Frontal cortex (tissue), 4 donors: ENCODE results near the gene MACROD1. TPM values are rescaled to one million over a fixed set of nuclear protein-coding genes. Genes with fewer than 3 reads are reported as not detected.

Experiments used
- DNase-seq, 2 donors: peaks; one replicate each; pipeline ENCODE4 v3.0.0; 2012; ENCODE audit warnings: low spot score in 2 of 2
- FAIRE-seq: peaks from 2 replicates; lab custom pipeline; 2012; peaks lifted over from hg19 to GRCh38; lab: Jason Lieb, UNC
- total RNA-seq: library from RNA; depleted of rRNA; stranded (reverse); fragments of >200 nt; gene quantifications from one replicate; pipeline ENCODE4 v1.2.3, GENCODE V29; 2014
- donor health status: control.
- donor health status: control.
- donor health status: control.

Gene MACROD1
- total RNA-seq, 1 donor from 2014 or later = 19.6 TPM

DNA sequence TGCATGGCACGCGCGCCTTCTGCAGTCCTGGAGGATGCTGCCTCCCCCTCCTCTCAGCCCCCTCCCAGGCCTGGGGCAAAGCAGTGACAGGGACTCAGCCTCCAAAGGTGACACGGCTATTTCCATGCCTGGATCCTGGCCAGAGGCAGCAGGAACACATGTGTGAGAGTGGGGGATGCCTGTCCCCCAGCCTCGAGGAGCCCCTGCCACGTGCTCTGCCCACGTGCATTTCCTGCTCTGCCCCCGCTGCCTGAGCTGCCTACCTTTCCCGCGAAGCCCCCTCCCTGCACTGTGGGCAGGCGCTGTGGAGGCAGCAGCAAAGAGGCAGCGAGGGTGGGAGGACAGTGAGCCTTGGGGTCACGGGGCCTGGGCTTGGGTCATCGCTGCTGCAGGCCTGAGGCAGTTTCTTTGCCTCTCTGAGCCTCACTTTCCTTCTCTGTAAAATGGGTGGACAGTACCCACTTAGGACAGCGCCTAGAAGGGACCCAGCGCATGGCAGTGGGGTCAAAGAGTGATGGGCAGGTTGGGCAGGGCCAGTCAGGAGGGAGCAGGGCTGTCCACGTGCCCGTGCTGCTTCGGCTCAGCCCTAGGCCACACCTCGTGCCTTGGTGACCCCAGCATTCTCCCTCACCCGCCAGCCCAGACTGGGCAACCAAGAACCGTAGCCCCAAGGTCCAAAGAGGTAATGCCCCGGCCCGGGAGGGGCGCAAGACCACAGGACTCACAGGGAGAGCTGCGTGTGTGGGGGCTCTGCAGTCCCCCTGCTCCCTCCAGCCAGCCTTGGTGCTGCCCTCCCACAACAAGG is 81.6 kb downstream of the MACROD1 start:
- no peak for FAIRE-seq
- DNase-seq = no peak

DNA sequence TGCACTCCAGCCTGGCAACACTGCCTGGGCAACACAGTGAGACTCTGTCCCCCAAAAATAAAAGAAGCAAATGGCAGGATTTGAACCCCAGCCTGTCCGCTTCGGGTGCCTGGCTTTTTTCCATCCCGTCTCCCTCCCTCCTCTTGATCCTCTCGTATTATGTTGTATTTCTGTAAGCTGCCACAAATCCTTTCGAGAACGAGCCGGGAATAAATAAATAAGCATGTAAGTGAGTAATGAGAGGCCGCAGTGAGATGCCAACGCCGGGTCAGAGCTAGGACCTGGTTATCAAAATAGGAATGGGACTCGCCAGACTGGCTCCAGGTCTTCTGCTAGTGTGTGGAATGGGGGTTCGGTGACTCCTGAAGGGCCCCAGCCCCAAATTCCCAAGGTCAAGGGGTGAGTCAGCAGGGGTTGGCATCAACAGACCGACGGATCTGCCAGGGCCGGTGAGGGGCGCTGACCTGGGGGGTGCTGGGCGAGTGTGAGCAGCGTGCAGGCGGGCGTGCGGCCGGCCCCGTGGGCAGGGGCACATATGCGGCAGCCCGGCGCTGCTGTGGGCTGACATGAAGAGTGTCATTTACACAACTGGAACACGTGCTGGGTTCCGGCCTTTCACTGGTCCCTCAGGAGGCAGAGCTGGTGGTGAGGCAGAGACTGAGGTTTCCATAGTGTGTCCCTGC is 82.4 kb downstream of the MACROD1 start:
- FAIRE-seq = no peak

DNA sequence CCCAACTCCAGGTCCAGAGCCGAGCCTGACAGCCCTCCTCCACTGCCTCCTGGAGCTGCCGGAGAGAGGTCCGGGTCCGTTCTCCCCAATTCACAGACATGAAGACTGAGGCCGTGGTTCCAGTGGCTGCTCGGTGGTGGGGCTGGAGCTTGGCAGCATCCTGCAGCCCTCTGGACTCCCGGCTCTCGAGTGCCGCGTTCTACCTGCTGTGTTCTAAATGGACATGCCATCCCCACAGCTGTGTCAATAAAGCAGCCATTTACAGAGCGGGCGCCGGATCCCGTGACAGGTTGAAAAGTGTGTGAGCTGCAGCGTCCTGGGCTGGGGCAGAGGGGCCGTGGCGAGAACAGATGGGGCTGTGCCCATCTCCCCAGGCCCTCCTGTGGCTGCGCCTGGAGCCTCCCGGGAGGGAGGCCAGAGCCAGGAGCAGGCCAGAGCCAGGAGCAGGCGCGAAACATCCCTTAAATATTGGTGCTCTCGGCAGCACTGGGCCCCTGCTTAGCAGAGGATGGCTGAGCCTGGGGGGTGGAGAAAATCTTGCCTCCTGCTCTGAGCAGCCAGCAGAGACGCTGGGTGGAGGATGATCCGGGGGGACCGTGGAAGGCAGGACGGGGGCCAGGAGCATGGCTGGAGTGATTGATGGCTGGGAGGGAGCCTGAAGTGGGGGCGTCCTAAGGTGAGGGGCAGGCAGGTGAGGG is 84.0 kb downstream of the MACROD1 start:
- DNase-seq (no peak), FAIRE-seq (no peak)

More for the DNA sequence above, 82.4 kb downstream of the MACROD1 start:
- DNase-seq = no peak

DNA sequence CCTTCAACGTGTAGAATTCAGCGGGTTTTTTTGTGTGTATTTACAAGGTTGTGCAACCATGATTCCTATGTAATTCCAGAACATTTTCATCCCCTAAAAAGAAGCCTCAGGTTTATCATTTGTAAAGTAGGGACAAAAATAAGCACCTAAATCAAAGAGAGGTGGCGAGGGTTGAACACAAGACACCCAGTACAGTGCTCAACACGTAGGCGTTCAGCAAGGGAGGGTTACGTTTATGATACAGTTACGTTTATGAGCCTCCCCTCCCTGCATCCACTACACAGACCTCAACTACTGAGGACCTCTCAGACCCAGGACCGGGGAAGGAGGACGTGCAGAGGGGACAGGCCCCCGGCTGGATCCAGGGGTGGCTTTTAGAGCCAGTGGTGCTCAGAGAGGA is 85.5 kb downstream of the MACROD1 start:
- FAIRE-seq (no peak), DNase-seq (no peak)

DNA sequence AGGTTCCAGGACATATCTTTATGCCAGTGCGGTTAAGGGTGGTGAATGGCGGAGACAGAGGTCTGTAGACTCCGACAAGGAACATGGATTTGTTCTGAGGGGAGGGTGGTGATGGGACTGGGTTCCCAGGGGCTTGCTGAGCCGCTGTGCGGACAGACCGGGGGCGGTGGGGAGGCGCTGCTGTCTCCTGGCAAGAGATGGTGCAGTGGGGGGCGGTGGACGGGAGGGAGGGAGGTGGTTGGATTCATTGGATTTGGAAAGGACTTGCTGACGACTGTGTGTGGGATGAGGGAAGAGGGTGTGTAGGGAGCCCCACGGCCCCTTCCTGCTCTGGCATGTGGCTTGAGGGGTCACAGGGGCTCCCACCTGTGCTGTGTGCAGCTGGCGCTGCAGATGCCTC is 87.0 kb downstream of the MACROD1 start:
- DNase-seq (no peak), FAIRE-seq (no peak)

DNA sequence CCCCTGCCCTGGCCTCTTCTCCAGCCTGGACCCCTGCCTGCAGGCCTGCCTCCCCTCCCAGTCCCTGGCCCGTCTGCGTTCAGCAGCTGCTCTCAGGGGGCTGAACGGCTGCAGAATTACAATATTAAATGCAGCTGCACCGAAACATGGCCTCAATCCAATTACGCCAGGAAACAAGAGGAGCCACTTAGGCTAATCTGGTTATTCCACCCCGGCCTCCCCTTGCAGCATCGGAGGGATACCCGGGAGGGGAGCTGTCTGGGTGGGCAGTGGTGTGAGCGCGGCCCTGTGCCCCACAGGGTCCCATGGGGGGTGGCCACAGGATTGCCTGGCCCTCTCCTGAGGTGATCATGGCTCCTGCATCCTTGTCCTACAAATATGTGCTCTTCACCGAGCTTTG is 87.6 kb downstream of the MACROD1 start:
- no peak for DNase-seq
- FAIRE-seq = no peak

DNA sequence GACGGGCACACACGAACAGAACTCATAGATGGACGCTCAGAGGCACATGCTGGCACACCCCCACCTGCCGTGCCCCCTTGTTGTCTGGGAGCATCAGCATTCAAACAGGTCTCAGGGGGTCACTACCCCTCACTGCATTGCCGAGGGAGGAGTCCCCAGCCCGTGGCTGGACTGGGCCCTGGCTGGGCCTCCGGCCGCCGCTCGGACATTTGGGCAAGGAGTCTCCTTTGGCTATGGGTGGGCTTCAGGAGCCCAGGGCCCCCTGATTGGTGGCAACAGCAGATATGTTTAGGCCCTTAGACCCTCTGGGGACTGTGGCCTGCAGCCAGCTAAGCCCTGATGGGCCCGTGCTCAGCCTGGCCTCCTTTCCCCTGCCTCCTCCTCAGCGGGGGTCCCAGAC is 88.3 kb downstream of the MACROD1 start:
- FAIRE-seq (no peak), DNase-seq (no peak)

DNA sequence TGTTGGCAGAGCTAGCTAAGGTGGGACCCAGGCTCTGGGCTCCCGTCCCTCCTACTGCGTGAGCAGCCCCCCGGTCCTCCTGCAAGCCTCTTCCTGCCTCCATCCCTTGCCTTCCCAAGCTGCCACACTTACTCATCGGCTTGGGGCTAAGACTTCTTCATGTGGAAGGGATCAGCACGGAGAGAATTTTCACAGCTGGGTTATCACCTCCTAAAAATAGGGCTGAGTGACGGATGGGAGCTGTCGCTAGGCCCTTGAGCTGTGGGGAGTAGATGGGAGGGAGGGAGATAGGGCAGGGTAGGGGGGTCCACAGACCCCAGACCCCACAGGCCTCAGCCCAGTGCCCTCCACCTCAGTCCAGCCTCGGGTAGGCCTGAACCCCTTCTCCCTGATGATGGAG is 89.2 kb downstream of the MACROD1 start:
- DNase-seq (no peak), FAIRE-seq (no peak)

DNA sequence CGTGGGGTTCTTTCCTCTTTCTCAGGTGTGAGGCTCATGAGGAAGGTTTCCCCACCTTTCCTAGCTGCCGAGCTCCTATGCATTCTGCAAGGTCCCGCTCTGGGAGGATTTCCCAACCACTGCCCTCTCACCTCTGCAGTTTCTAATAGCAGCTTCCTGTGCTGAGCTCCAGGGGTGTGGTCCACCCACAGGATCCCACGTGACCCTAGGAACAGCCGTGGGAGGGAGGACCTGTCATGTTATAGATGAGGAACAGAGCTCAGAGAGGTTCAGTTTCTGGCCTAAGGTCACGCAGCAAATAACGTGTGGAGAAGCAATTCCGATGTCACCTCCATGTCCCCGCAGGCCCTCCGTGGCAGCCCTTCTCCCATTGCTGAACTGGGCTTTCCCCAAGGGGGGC is 91.7 kb downstream of the MACROD1 start:
- FAIRE-seq (no peak), DNase-seq (no peak)

DNA sequence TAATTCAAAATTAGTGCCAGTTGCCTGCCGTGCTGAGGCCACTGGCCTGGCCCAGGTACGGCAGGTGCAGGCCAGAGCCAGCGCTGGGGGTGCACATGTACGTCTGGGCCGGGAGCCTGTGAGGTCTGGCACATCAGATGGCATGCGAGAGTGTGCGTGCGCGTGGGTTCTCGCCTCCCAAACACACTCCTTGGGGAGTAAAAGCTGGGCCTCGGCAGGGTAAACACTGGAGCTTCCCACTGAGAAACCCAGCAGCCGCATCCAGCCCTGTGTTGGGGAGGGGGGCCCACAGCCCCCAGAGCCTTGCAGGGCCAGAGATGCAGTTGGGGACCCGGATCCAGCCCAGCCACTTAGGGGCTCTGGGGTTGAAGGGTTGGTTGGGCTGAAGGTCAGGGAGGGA is 92.4 kb downstream of the MACROD1 start:
- no peak for FAIRE-seq
- DNase-seq = no peak

DNA sequence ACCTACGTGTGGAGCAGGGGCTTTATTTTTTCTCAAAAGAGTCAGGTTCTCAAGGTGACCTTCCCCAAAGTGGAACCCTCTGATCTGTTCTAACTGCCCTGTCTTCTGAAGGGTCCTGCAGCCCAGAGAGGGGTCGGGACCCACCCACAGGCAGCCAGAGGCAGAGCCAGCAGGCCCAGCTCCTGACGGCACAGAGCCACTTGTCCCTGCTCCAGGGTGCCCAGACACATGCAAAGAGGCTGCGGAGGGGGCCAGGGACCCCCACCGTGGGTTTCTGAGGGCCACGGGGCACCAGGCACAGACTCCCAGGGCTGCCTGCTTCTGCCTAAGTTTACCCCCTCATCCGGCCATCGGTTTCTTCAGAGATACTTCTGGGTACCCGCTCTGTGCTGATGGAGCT is 93.0 kb downstream of the MACROD1 start:
- DNase-seq = no peak
- no peak for FAIRE-seq

DNA sequence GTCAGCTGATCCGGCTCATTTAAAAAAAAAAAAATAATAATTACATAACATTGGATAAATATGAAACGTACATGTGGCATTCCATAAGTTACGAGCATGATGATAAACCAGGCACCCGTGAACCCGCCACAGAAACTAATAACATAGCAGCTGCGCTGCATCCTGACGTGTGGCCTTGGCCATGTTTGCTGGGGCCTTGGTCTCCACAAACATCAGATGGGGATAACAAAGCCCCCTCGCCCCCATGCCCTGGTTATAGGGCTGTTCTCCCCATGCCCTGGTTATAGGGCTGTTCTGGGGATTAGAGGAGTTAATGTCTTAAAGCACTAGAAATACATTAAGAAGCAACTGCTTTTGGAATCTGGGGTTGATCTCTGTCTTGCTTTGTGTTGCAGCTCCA is 93.5 kb downstream of the MACROD1 start:
- no peak for DNase-seq
- FAIRE-seq = no peak

DNA sequence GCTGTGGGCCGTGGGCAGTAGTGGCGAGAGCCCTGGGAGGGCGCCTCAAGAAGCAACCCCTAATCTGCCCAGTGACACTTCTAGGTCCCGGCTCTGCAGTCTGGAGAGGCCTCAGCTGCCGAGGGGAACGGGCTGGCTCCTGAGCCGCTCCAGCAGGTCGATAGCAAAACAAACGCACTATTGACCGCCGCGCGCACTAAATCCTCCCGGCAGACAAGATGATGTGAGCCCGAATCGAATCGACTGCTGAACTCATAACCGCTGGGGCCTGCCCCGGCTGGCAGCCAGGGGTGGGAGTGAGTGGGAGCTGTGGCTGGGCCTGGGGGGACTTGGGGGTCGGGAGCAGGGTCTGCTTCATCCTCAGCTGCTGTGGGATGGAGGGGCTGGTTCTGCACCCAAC is 94.1 kb downstream of the MACROD1 start:
- FAIRE-seq = no peak

DNA sequence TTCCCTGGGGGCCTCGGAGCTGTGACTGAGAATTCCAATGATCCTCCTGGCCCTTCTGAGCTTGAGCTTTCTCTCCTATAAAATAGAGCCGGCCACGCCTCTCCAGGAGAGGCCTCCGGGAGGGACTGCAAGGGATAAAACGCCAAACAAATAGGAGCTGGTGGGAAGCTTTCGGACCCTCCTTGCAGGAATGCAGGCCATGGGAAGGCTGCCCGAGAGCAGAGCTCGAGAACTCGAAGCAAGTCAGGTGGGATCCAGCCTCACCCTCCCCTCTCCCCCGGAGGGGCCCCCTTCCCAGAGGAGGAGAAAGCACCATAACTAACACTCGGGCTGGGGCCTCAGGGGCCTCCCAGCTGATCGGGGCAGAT is 95.6 kb downstream of the MACROD1 start:
- FAIRE-seq (no peak), DNase-seq (no peak)

More for the DNA sequence above, 94.1 kb downstream of the MACROD1 start:
- no peak for DNase-seq

DNA sequence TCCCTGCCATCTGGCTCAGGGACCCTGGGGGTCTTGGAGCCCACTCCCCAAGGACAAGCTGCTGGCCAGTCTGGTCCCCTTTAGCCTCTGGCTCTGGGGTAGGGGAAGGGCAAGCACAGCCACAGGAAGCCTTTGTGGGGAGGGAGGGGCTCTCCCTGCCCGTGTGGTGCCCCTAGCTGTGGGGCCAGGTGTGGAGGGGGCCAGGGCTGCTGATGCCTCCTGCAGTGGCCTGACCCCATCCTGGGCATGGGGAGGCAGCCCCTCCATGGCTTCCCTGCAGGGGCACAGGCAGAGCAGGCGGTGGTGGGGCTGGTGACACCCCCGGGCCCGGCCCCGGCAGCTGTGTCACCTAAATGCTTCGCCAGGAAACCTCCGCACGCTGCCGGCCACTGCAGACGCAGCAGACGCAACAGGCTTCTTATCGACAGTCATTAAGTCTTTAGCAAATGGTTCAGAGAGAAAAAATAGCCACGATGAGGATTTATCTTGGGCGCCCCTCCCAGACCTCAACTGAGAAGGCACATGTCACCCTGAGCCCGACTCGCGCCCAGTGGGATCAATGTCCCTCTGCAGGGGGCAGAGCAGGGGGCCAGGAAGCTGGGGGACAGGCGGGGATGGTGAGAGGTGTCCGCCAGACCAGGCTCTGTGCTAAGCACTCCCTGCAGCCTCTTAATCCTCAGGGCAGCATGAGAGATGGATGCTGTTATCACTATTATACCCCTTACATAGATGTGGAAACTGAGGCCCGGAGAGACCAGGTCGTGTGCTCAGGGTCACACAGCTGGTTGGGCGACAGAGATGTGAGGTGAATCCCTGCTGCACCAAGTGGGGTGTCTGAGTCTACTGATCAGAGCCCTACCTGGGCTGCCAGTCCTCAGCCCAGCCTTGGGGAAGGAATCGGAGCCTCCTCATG is 96.3 kb downstream of the MACROD1 start:
- DNase-seq (no peak), FAIRE-seq (no peak)

DNA sequence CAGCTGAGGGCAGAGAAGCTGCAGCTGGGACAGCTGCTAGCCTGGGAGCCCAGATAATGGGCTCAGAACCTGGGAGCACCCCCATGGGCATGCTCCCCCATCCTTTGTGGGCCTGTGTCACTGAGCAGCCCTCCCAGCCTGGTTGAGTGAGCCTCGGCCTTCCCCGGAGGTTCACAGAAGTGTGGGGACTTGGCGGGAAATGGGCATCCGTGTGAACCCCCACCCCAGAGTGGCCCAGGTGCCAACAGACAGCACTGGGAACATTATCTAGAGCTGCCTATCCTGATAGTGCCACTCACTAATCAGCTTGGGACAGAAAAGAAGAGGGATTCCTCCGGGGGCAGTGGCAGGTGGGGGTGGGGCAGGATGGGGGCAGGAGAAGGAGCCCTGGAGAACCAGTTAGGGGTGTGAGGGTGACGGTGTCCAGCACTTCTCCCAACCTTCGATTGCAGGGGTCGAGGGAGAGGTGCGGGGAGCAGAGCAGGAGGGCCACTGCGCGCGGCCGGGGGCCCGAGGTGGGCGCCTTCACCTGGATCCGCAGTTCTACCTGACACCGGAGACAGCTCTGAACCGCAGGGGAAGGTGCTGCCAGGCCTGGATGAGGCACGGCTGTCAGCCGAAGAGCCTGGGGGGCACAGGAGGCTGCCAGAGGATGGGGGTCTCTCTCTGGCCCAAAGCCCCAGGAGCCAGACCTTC is 97.1 kb downstream of the MACROD1 start:
- DNase-seq = no peak

DNA sequence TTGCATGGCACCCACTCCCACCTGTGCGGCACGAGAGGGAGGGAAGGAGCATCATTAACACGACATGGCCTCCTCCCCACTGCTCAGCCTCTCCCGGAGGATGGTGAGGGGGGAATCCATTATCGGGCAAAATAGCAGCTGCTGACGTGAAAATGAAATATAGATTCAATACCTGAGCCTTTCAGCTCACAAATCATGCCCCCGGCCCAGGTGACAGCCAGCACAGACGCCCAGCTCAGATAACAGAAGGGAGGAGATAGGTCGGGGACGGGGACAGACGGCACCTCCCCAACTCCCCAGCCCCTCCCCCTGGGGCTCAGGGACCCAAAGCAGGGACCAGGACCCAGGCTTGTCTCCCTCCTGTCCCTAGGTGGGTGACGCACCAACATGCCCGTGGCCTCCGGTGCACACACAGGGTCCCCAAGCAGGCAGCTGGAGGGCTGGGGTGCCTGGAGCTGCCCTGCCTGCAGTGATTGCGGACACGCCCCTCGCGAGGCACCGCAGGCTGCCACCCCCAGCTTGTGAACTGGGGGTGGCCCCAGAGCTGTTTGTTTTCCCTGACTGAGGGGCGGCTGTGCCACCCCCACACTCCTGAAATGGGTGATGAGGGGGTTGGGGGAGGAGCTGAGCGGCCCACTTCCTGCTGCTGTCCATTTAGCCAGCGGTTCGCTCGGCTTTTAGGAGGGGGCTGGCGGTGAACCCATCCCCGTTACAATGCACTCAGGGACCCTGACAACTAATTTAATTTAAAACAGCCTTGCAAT is 98.5 kb downstream of the MACROD1 start:
- DNase-seq = no peak
- no peak for FAIRE-seq

More for the DNA sequence above, 97.1 kb downstream of the MACROD1 start:
- no peak for FAIRE-seq

DNA sequence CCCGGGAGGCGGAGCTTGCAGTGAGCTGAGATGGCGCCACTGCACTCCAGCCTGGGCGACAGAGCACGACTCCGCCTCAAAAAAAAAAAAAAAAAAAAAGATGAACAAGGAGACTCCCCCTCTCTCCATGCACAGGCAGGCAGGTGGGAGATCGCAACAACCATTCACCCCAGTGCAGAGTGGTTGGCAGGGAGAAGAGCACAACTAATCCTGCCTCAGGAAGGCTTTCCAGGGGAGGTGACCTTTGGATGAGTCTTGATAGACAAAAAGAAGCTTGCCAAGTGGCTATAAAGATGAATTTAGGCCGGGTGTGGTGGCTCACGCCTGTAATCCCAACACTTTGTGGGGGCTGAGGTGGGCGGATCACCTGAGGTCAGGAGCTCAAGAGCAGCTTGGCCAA is 100.2 kb downstream of the MACROD1 start:
- FAIRE-seq (no peak), DNase-seq (no peak)

DNA sequence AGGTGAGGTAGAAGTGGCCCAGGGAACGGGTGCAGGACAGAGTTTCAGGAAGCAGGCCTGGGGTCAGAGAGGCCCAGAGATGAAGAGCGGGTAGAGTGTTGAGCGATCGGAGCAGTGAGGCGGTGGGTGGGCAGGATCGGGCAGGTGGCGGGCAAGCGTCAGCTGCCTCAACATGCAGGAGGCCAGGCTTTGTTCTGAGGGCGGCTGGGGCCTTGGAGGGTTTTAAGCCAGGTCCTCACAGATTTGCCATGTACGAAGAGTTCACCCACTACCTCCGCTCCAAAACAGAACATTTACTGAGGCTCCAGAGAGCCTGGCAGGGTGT is 100.8 kb downstream of the MACROD1 start:
- FAIRE-seq (no peak), DNase-seq (no peak)
